Ascending aorta (tissue), 2 donors: ENCODE data around the gene SRP14. TPM values are rescaled to one million over a fixed set of nuclear protein-coding genes. Genes with fewer than 3 reads are reported as not detected.
"Not testable (repeated sequence)": the region's sequence is repeated elsewhere in the genome, so short reads cannot be mapped to it uniquely, and the experiment has no call there.

Source experiments
- DNase-seq, 2 donors: peaks; one replicate each; pipeline ENCODE4 v3.0.0-alpha.2; 2019; ENCODE audit warnings: low spot score in 2 of 2
- H3K27ac ChIP-seq, 2 donors: fragments of 200-600 bp; sonication (generic); one replicate each; pipeline ENCODE4 v1.5.1; 2016 to 2017; ENCODE audit warnings: mild to moderate bottlenecking in 1 of 2
- H3K27me3 ChIP-seq: fragments of 200-600 bp; sonication (generic); one replicate; pipeline ENCODE4 v1.5.1; 2017
- H3K36me3 ChIP-seq, 2 donors: fragments of 200-600 bp; sonication (generic); one replicate each; pipeline ENCODE4 v1.5.1; 2016
- H3K4me1 ChIP-seq, 2 donors: fragments of 200-600 bp; sonication (generic); one replicate each; pipeline ENCODE4 v1.5.1; 2016 to 2017; ENCODE audit warnings: mild to moderate bottlenecking in 1 of 2
- H3K4me3 ChIP-seq, 2 donors: fragments of 200-600 bp; sonication (generic); one replicate each; pipeline ENCODE4 v1.5.1; 2016 to 2017; ENCODE audit warnings: mild to moderate bottlenecking in 1 of 2
- H3K9me3 ChIP-seq, 2 donors: fragments of 200-600 bp; sonication (generic); one replicate each; pipeline ENCODE4 v1.5.1; 2016
- CTCF ChIP-seq, 3 experiments: fragments of 200-600 bp in 2 of 3; fragments of 450-650 bp in 1 of 3; sonication (generic) in 2 of 3; IDR thresholded peaks; one replicate each; pipeline ENCODE4 v1.5.1; 2016 to 2019; ENCODE audit warnings: antibody characterized with exemption in 3 of 3, mild to moderate bottlenecking in 1 of 3, moderate library complexity in 1 of 3
- intact Hi-C: fragments of 100-400 bp; cut with DNase I; formaldehyde crosslinking; loops from one replicate; pipeline ENCODE4 v1.15.1; 2023
- total RNA-seq: library from RNA; depleted of rRNA; stranded (reverse); fragments of >200 nt; gene quantifications from one replicate; pipeline ENCODE4 v1.1.0, GENCODE V29; 2016

Gene SRP14
- total RNA-seq, 1 donor from 2014 or later: 365 TPM

GRCh38 chr15:40029979-40030893 is 8.7 kb downstream of the SRP14 start:
- peak in 2 of 3 experiments; percentile 13 to 42 for TF ChIP-seq CTCF (IDR thresholded peaks at IDR 0.05)
- DNase-seq: no peak
- no peaks in the 10 kb centered on the region for H3K27me3 ChIP-seq
- no peaks in the 10 kb centered on the region for H3K9me3 ChIP-seq
- no peak overlapping the region for H3K4me3 ChIP-seq
- H3K4me1 ChIP-seq: no peaks in the 10 kb centered on the region
- intact Hi-C loops: no loop called here
- H3K27ac ChIP-seq: no peak overlapping the region
- peaks cover 68 to 85% of the 10 kb centered on the region in 2 donors for H3K36me3 ChIP-seq

- Histone ChIP-seq H3K4me3 (no peak overlapping the region), H3K9me3 (no peaks in the 10 kb centered on the region), H3K4me1 (no peaks in the 10 kb centered on the region), H3K27me3 (no peaks in the 10 kb centered on the region), H3K36me3 (peaks cover 54 to 82% of the 10 kb centered on the region in 2 donors), H3K27ac (peak overlapping the region in 1 of 2 donors; percentile 57)
- intact Hi-C loops: no loop called here
- DNase-seq: no peak
- no peak for TF ChIP-seq CTCF (IDR thresholded peaks at IDR 0.05)
These were observed 10.1 kb downstream of the SRP14 start for GRCh38 chr15:40028853-40029252.

- H3K36me3 ChIP-seq: peaks cover 49 to 82% of the 10 kb centered on the region in 2 donors
- H3K27me3 ChIP-seq: no peaks in the 10 kb centered on the region
- no peak overlapping the region for H3K4me3 ChIP-seq
- no peaks in the 10 kb centered on the region for H3K4me1 ChIP-seq
- H3K9me3 ChIP-seq: no peaks in the 10 kb centered on the region
- intact Hi-C loops: no loop called here
- no peak for DNase-seq
- TF ChIP-seq CTCF (IDR thresholded peaks at IDR 0.05): no peak
- peak overlapping the region in 1 of 2 donors; percentile 57 for H3K27ac ChIP-seq
These were observed 10.8 kb downstream of the SRP14 start for GRCh38 chr15:40028193-40028592.

GRCh38 chr15:40016224-40016865 is 22.6 kb downstream of the SRP14 start:
- Histone ChIP-seq H3K9me3 (peaks cover 0 to 4% of the 10 kb centered on the region in 2 donors), H3K27ac (no peak overlapping the region), H3K36me3 (peaks cover 42 to 74% of the 10 kb centered on the region in 2 donors), H3K4me1 (no peaks in the 10 kb centered on the region), H3K27me3 (no peaks in the 10 kb centered on the region), H3K4me3 (no peak overlapping the region)
- intact Hi-C loops: no loop called here
- DNase-seq: no peak
- no peak for TF ChIP-seq CTCF (IDR thresholded peaks at IDR 0.05)

- DNase-seq: no peak
- Histone ChIP-seq H3K9me3 (peaks cover 0 to 4% of the 10 kb centered on the region in 2 donors), H3K4me1 (no peaks in the 10 kb centered on the region), H3K27ac (no peak overlapping the region), H3K27me3 (no peaks in the 10 kb centered on the region), H3K4me3 (no peak overlapping the region), H3K36me3 (peaks cover 23 to 74% of the 10 kb centered on the region in 2 donors)
- TF ChIP-seq CTCF (IDR thresholded peaks at IDR 0.05): no peak
- intact Hi-C loops: no loop called here
These were observed 24.6 kb downstream of the SRP14 start for GRCh38 chr15:40014390-40014789.

GRCh38 chr15:40013372-40013771 is 25.6 kb downstream of the SRP14 start:
- H3K4me3 ChIP-seq, H3K4me1 ChIP-seq, H3K27me3 ChIP-seq, intact Hi-C loops, H3K27ac ChIP-seq, H3K9me3 ChIP-seq, DNase-seq: not testable (repeated sequence)
- peaks cover 24 to 73% of the 10 kb centered on the region in 2 donors for H3K36me3 ChIP-seq
